ENCODE data around the gene DGCR8.

Gene DGCR8

GRCh38 chr22:20088263-20088648 lies 8.2 kb downstream of the DGCR8 start:
- no peak overlapping the region for H3K4me3 ChIP-seq (ENCODE audit: low read depth, low read length)
- DNase-seq (ENCODE audit: low read depth, low spot score) = no peak
- TF ChIP-seq CTCF (IDR thresholded peaks at IDR 0.05; ENCODE audit: insufficient read depth, low read length, missing control alignments) = no peak
- ChIA-PET CTCF (no interaction called here), POLR2A (no interaction called here)

GRCh38 chr22:20089226-20089976 lies 9.4 kb downstream of the DGCR8 start:
- ChIA-PET CTCF (no interaction called here), POLR2A (no interaction called here)
- TF ChIP-seq CTCF (IDR thresholded peaks at IDR 0.05; ENCODE audit: insufficient read depth, low read length, missing control alignments) = no peak
- DNase-seq (ENCODE audit: low read depth, low spot score) = no peak
- no peak overlapping the region for H3K4me3 ChIP-seq (ENCODE audit: low read depth, low read length)

GRCh38 chr22:20089977-20090729 lies 10.1 kb downstream of the DGCR8 start:
- no peak for TF ChIP-seq CTCF (IDR thresholded peaks at IDR 0.05; ENCODE audit: insufficient read depth, low read length, missing control alignments)
- H3K4me3 ChIP-seq (ENCODE audit: low read depth, low read length) = no peak overlapping the region
- ChIA-PET CTCF (interaction anchor here (1.0 kb wide), 1 partner anchor 11 kb away, joined by 3 read pairs; no protein-coding TSS in a partner anchor), POLR2A (interaction anchor here (0.6 kb wide), 1 partner anchor 9 kb away, joined by 3 read pairs; no protein-coding TSS in a partner anchor)
- DNase-seq (ENCODE audit: low read depth, low spot score) = no peak

GRCh38 chr22:20090730-20091240 lies 10.7 kb downstream of the DGCR8 start:
- CTCF ChIA-PET = interaction anchor here (1.0 to 1.4 kb wide), 3 partner anchors 11 to 25 kb away, joined by 3 to 4 read pairs (median 3); partner anchors contain the start of gene RANBP1
- no peak for DNase-seq (ENCODE audit: low read depth, low spot score)
- H3K4me3 ChIP-seq (ENCODE audit: low read depth, low read length) = no peak overlapping the region
- TF ChIP-seq CTCF (IDR thresholded peaks at IDR 0.05; ENCODE audit: insufficient read depth, low read length, missing control alignments) = no peak
- POLR2A ChIA-PET = no interaction called here

- no peak overlapping the region for H3K4me3 ChIP-seq (ENCODE audit: low read depth, low read length)
- CTCF ChIA-PET = interaction anchor here (1.0 to 1.4 kb wide), 4 partner anchors 9 to 91 kb away, joined by 3 to 4 read pairs (median 3); partner anchors contain the start of gene RANBP1
- no peak for DNase-seq (ENCODE audit: low read depth, low spot score)
- no peak for TF ChIP-seq CTCF (IDR thresholded peaks at IDR 0.05; ENCODE audit: insufficient read depth, low read length, missing control alignments)
- POLR2A ChIA-PET = no interaction called here
Observed at GRCh38 chr22:20091690-20092476, 11.8 kb downstream of the DGCR8 start.
